Thoracic aorta (tissue), 2 donors: ENCODE results near the gene GAMT. TPM values are rescaled to one million over a fixed set of nuclear protein-coding genes. Genes with fewer than 3 reads are reported as not detected.

Experiments
- ATAC-seq: fragments of 150-250 bp; one replicate; pipeline ENCODE4 v1.8.0; 2017; ENCODE audit warnings: low read depth; ENCODE audit not compliant: insufficient number of reproducible peaks, low FRiP score
- DNase-seq: peaks from one replicate; pipeline ENCODE4 v3.0.0-alpha.2; 2020; ENCODE audit warnings: low spot score
- H3K27ac ChIP-seq, 2 donors: fragments of 200-600 bp; sonication (generic); 1 replicate in 1 of 2; 2 replicates in 1 of 2; pipeline ENCODE4 v1.5.1; 2016; ENCODE audit warnings: mild to moderate bottlenecking in 2 of 2, moderate library complexity in 2 of 2
- H3K27me3 ChIP-seq: fragments of 200-600 bp; sonication (generic); replicated peaks from 2 replicates; pipeline ENCODE4 v1.6.0; 2016; ENCODE audit warnings: mild to moderate bottlenecking; ENCODE audit not compliant: insufficient read depth
- H3K36me3 ChIP-seq: fragments of 200-600 bp; sonication (generic); one replicate; pipeline ENCODE4 v1.5.1; 2016
- H3K4me1 ChIP-seq, 2 donors: fragments of 200-600 bp; sonication (generic); 1 replicate in 1 of 2; 2 replicates in 1 of 2; pipeline versions ENCODE4 v1.5.1 to v1.6.0; 2016; ENCODE audit warnings: low read depth in 2 of 2, mild to moderate bottlenecking in 1 of 2; ENCODE audit not compliant: control insufficient read depth in 1 of 2
- H3K4me3 ChIP-seq: fragments of 200-600 bp; sonication (generic); 2 replicates; pipeline ENCODE4 v1.5.1; 2016; ENCODE audit warnings: mild to moderate bottlenecking
- H3K9me3 ChIP-seq: fragments of 200-600 bp; sonication (generic); 2 replicates; pipeline ENCODE4 v1.5.1; 2016
- CTCF ChIP-seq: fragments of 200-600 bp; sonication (generic); IDR thresholded peaks from one replicate; pipeline ENCODE4 v1.5.1; 2019; ENCODE audit warnings: antibody characterized with exemption
- total RNA-seq, 2 donors: library from RNA; depleted of rRNA; stranded (reverse); fragments of >200 nt; gene quantifications; one replicate each; pipeline versions ENCODE4 v1.1.0 to v1.2.3, GENCODE V29; 2016

GAMT gene
- total RNA-seq, 2 donors from 2014 or later = 27.6 to 55.1 TPM

GRCh38 chr19:1412323-1412923 lies 11.1 kb upstream of the GAMT start:
- H3K27ac ChIP-seq = no peak overlapping the region
- H3K27me3 ChIP-seq = no peaks in the 10 kb centered on the region
- peaks cover 1% of the 10 kb centered on the region for H3K36me3 ChIP-seq
- no peak for TF ChIP-seq CTCF
- DNase-seq (no peak), ATAC-seq (no peak)
- H3K9me3 ChIP-seq = no peaks in the 10 kb centered on the region
- H3K4me1 ChIP-seq = peaks cover 48 to 74% of the 10 kb centered on the region in 2 donors
- no peak overlapping the region for H3K4me3 ChIP-seq

GRCh38 chr19:1411255-1412191 lies 10.2 kb upstream of the GAMT start:
- no peaks in the 10 kb centered on the region for H3K36me3 ChIP-seq
- H3K27ac ChIP-seq = peak overlapping the region in 1 of 2 donors; percentile 8
- no peak overlapping the region for H3K4me3 ChIP-seq
- TF ChIP-seq CTCF = no peak
- DNase-seq = peak; percentile 24
- H3K4me1 ChIP-seq = peaks cover 42 to 68% of the 10 kb centered on the region in 2 donors
- H3K9me3 ChIP-seq = no peaks in the 10 kb centered on the region
- no peaks in the 10 kb centered on the region for H3K27me3 ChIP-seq
- no peak for ATAC-seq

- DNase-seq (no peak), ATAC-seq (no peak)
- no peaks in the 10 kb centered on the region for H3K36me3 ChIP-seq
- no peaks in the 10 kb centered on the region for H3K9me3 ChIP-seq
- H3K27ac ChIP-seq = peak overlapping the region in 1 of 2 donors; percentile 8
- no peaks in the 10 kb centered on the region for H3K27me3 ChIP-seq
- no peak overlapping the region for H3K4me3 ChIP-seq
- peaks cover 35 to 62% of the 10 kb centered on the region in 2 donors for H3K4me1 ChIP-seq
- TF ChIP-seq CTCF = no peak
These were observed 9.4 kb upstream of the GAMT start for GRCh38 chr19:1410789-1411188.

GRCh38 chr19:1410136-1410786 lies 8.9 kb upstream of the GAMT start:
- TF ChIP-seq CTCF = no peak
- peak overlapping the region in 1 of 2 donors; percentile 2 for H3K27ac ChIP-seq
- DNase-seq = no peak
- peak overlapping the region; percentile 99 for H3K4me3 ChIP-seq
- no peak for ATAC-seq
- no peaks in the 10 kb centered on the region for H3K9me3 ChIP-seq
- no peaks in the 10 kb centered on the region for H3K36me3 ChIP-seq
- peaks cover 32 to 56% of the 10 kb centered on the region in 2 donors for H3K4me1 ChIP-seq
- no peaks in the 10 kb centered on the region for H3K27me3 ChIP-seq
